CD4-positive, alpha-beta memory T cell (primary cell): Measurements from ENCODE around the gene ING1. TPM values are rescaled to one million over a fixed set of nuclear protein-coding genes. Genes with fewer than 3 reads are reported as not detected.
A peak's percentile ranks its signal among the peaks of the same experiment; 100 is the strongest.
"Not testable (repeated sequence)": the region's sequence is repeated elsewhere in the genome, so short reads cannot be mapped to it uniquely, and the experiment has no call there.

Experiments used
- CTCF ChIA-PET: fragments of 350-600 bp; sonication (Branson Sonifier 250); formaldehyde crosslinking; loops from one replicate; lab custom pipeline; 2021; ENCODE audit warnings: inconsistent platforms; ENCODE audit not compliant: partially characterized antibody; lab: Charles Lee
- POLR2A ChIA-PET: fragments of 350-600 bp; sonication (Branson Sonifier 250); formaldehyde crosslinking; loops from one replicate; lab custom pipeline; 2021; ENCODE audit not compliant: partially characterized antibody; lab: Charles Lee
- DNase-seq, 5 donors: peaks; one replicate each; pipeline versions ENCODE4 v3.0.0 to v3.0.0-alpha.2; 2020 to 2022; ENCODE audit warnings: mixed read lengths in 1 of 5
- H3K27ac ChIP-seq: one replicate; pipeline ENCODE4 v1.7.0; 2013; ENCODE audit warnings: low read depth, low read length
- H3K27me3 ChIP-seq: 2 replicates; pipeline ENCODE4 v1.7.0; 2013; ENCODE audit warnings: mild to moderate bottlenecking, low read length, moderate library complexity; ENCODE audit not compliant: insufficient read depth
- H3K36me3 ChIP-seq: 2 replicates; pipeline ENCODE4 v1.7.0; 2013; ENCODE audit warnings: mild to moderate bottlenecking, low read length, moderate library complexity; ENCODE audit not compliant: insufficient read depth
- H3K4me1 ChIP-seq: 2 replicates; pipeline ENCODE4 v1.7.0; 2013; ENCODE audit warnings: mild to moderate bottlenecking, low read length, moderate library complexity; ENCODE audit not compliant: insufficient read depth
- H3K4me3 ChIP-seq, 2 donors: one replicate each; pipeline ENCODE4 v1.7.0; 2013; ENCODE audit warnings: low read length in 2 of 2, mild to moderate bottlenecking in 1 of 2
- H3K9me3 ChIP-seq, 2 donors: one replicate each; pipeline ENCODE4 v1.7.0; 2013; ENCODE audit warnings: low read length in 2 of 2, control low read depth in 1 of 2; ENCODE audit not compliant: control insufficient read depth in 1 of 2
- H3K27ac Mint-ChIP-seq, 7 donors: one replicate each; pipeline ENCODE4 v1.8.0; 2020 to 2021; ENCODE audit warnings: mixed read lengths in 7 of 7, mild to moderate bottlenecking in 6 of 7, inconsistent platforms in 3 of 7, moderate library complexity in 3 of 7
- H3K27me3 Mint-ChIP-seq, 2 donors: one replicate each; pipeline ENCODE4 v1.8.0; 2020 to 2021; ENCODE audit warnings: mixed read lengths in 2 of 2
- H3K36me3 Mint-ChIP-seq, 2 donors: one replicate each; pipeline ENCODE4 v1.8.0; 2020 to 2021; ENCODE audit warnings: mixed read lengths in 2 of 2, inconsistent platforms in 1 of 2, mild to moderate bottlenecking in 1 of 2
- H3K4me1 Mint-ChIP-seq, 4 donors: one replicate each; pipeline ENCODE4 v1.8.0; 2020 to 2021; ENCODE audit warnings: mixed read lengths in 4 of 4, mild to moderate bottlenecking in 1 of 4
- H3K4me3 Mint-ChIP-seq, 8 donors: one replicate each; pipeline ENCODE4 v1.8.0; 2020 to 2021; ENCODE audit warnings: mixed read lengths in 8 of 8, mild to moderate bottlenecking in 7 of 8, moderate library complexity in 6 of 8, inconsistent platforms in 3 of 8
- H3K9me3 Mint-ChIP-seq, 8 donors: one replicate each; pipeline ENCODE4 v1.8.0; 2020 to 2021; ENCODE audit warnings: mixed read lengths in 8 of 8, mild to moderate bottlenecking in 5 of 8, inconsistent platforms in 3 of 8, moderate library complexity in 1 of 8
- intact Hi-C: fragments of 100-400 bp; cut with micrococcal nuclease; formaldehyde crosslinking; loops from one replicate; pipeline ENCODE4 v1.15.1; 2023
- polyA plus RNA-seq, 2 donors: library from polyadenylated mRNA; unstranded; fragments of 300-500 nt; fragmentation: Illumina TruSeq; gene quantifications; one replicate each; pipeline ENCODE4 v1.2.3, GENCODE V29; 2021
- total RNA-seq, 2 experiments: library from RNA; stranded (reverse); gene quantifications; one replicate each; pipeline ENCODE4 v1.2.3, GENCODE V29; 2021

The ING1 gene
- total and polyA plus RNA-seq, 4 experiments from 2014 or later: 9.1 to 29.4 (median 22.1) TPM

DNA sequence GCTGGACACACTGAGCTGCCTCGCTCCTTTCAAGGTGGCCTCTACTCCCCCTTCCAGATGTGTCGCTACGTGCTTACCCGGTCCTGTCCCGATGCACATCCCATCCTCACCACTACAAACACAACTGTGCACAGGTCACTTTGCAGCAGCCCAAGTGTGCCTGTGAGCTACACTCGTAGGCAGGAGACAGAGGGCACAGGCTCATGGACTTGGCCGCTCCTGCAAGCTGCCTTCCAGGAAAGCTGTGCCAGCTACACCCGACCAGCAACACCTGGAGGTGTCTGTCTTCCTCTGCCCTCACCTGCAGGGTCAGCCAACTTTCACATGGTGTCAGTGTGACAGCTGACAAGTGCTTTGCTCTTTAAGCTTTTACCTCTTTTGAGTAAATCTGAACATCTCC is 23.0 kb upstream of the ING1 start:
- Histone ChIP-seq H3K9me3 (no peaks in the 10 kb centered on the region), H3K4me1 (no peaks in the 10 kb centered on the region), H3K4me3 (no peak overlapping the region), H3K27ac (no peak overlapping the region), H3K36me3 (peaks cover 11% of the 10 kb centered on the region), H3K27me3 (no peaks in the 10 kb centered on the region)
- CTCF ChIA-PET: interaction anchor here (0.7 kb wide), 1 partner anchor 130 kb away, joined by 3 read pairs; no protein-coding TSS in a partner anchor
- peaks cover 0 to 9% (median 6%) of the 10 kb centered on the region in 4 donors for H3K4me1 Mint-ChIP-seq
- POLR2A ChIA-PET: interaction anchor here (1.1 kb wide), 1 partner anchor 25 kb away, joined by 4 read pairs; no protein-coding TSS in a partner anchor
- H3K9me3 Mint-ChIP-seq: no peaks in the 10 kb centered on the region
- DNase-seq: no peak
- intact Hi-C loops: no loop called here
- H3K4me3 Mint-ChIP-seq: no peak overlapping the region
- H3K36me3 Mint-ChIP-seq: peaks cover 16 to 41% of the 10 kb centered on the region in 2 donors
- H3K27ac Mint-ChIP-seq: peak overlapping the region in 3 of 7 donors; percentile 17 to 51 (median 36)
- H3K27me3 Mint-ChIP-seq: no peaks in the 10 kb centered on the region

- H3K4me3 Mint-ChIP-seq, H3K9me3 Mint-ChIP-seq, H3K4me3 ChIP-seq, H3K9me3 ChIP-seq, POLR2A ChIA-PET, CTCF ChIA-PET, H3K27me3 Mint-ChIP-seq, H3K27ac ChIP-seq, intact Hi-C loops, H3K27ac Mint-ChIP-seq, H3K4me1 ChIP-seq, H3K27me3 ChIP-seq, DNase-seq: not testable (repeated sequence)
- Mint-ChIP-seq H3K4me1 (peaks cover 14 to 30% (median 19%) of the 10 kb centered on the region in 4 donors), H3K36me3 (peaks cover 23 to 54% of the 10 kb centered on the region in 2 donors)
- H3K36me3 ChIP-seq: peaks cover 27% of the 10 kb centered on the region
These were observed 17.7 kb upstream of the ING1 start for GRCh38 chr13:110695774-110696173.

- Mint-ChIP-seq H3K27me3 (no peaks in the 10 kb centered on the region), H3K4me3 (no peak overlapping the region), H3K27ac (peak overlapping the region in 3 of 7 donors; percentile 9 to 35 (median 23)), H3K4me1 (peaks cover 15 to 31% (median 20%) of the 10 kb centered on the region in 4 donors), H3K36me3 (peaks cover 24 to 54% of the 10 kb centered on the region in 2 donors), H3K9me3 (no peaks in the 10 kb centered on the region)
- intact Hi-C loops: no loop called here
- Histone ChIP-seq H3K4me3 (no peak overlapping the region), H3K27ac (no peak overlapping the region), H3K9me3 (no peaks in the 10 kb centered on the region), H3K4me1 (no peaks in the 10 kb centered on the region), H3K36me3 (peaks cover 36% of the 10 kb centered on the region), H3K27me3 (no peaks in the 10 kb centered on the region)
- ChIA-PET POLR2A (no interaction called here), CTCF (no interaction called here)
- no peak for DNase-seq
These were observed 16.7 kb upstream of the ING1 start for GRCh38 chr13:110696776-110697175.

- Histone ChIP-seq H3K4me3 (no peak overlapping the region), H3K36me3 (peaks cover 39% of the 10 kb centered on the region), H3K27me3 (no peaks in the 10 kb centered on the region), H3K27ac (no peak overlapping the region), H3K4me1 (peaks cover 10% of the 10 kb centered on the region), H3K9me3 (no peaks in the 10 kb centered on the region)
- ChIA-PET CTCF (interaction anchor here (1.2 kb wide), 1 partner anchor 217 kb away, joined by 3 read pairs; the partner anchor contains the start of gene ANKRD10), POLR2A (no interaction called here)
- Mint-ChIP-seq H3K9me3 (no peaks in the 10 kb centered on the region), H3K27me3 (no peaks in the 10 kb centered on the region), H3K4me1 (peaks cover 20 to 41% (median 28%) of the 10 kb centered on the region in 4 donors), H3K4me3 (no peak overlapping the region), H3K27ac (peak overlapping the region in 2 of 7 donors; percentile 19 to 53), H3K36me3 (peaks cover 24 to 62% of the 10 kb centered on the region in 2 donors)
- intact Hi-C loops: no loop called here
- no peak for DNase-seq
These were observed 15.7 kb upstream of the ING1 start for GRCh38 chr13:110697842-110698241.

GRCh38 chr13:110698689-110699088 is 14.8 kb upstream of the ING1 start:
- Histone ChIP-seq H3K27me3 (no peaks in the 10 kb centered on the region), H3K4me3 (no peak overlapping the region), H3K36me3 (peaks cover 37% of the 10 kb centered on the region), H3K27ac (no peak overlapping the region), H3K4me1 (peaks cover 18% of the 10 kb centered on the region), H3K9me3 (no peaks in the 10 kb centered on the region)
- no peak for DNase-seq
- CTCF ChIA-PET: no interaction called here
- peaks cover 25 to 49% (median 35%) of the 10 kb centered on the region in 4 donors for H3K4me1 Mint-ChIP-seq
- peaks cover 27 to 64% of the 10 kb centered on the region in 2 donors for H3K36me3 Mint-ChIP-seq
- H3K9me3 Mint-ChIP-seq: no peaks in the 10 kb centered on the region
- POLR2A ChIA-PET: no interaction called here
- H3K4me3 Mint-ChIP-seq: no peak overlapping the region
- H3K27me3 Mint-ChIP-seq: no peaks in the 10 kb centered on the region
- H3K27ac Mint-ChIP-seq: no peak overlapping the region
- intact Hi-C loops: no loop called here

GRCh38 chr13:110699148-110700145 is 14.1 kb upstream of the ING1 start:
- intact Hi-C loops: no loop called here
- H3K36me3 ChIP-seq: peaks cover 35% of the 10 kb centered on the region
- peaks cover 27 to 52% (median 39%) of the 10 kb centered on the region in 4 donors for H3K4me1 Mint-ChIP-seq
- H3K27me3 Mint-ChIP-seq: no peaks in the 10 kb centered on the region
- peaks cover 29 to 63% of the 10 kb centered on the region in 2 donors for H3K36me3 Mint-ChIP-seq
- no peaks in the 10 kb centered on the region for H3K9me3 Mint-ChIP-seq
- H3K27ac ChIP-seq: no peak overlapping the region
- no peak for DNase-seq
- H3K27ac Mint-ChIP-seq: no peak overlapping the region
- H3K4me1 ChIP-seq: peaks cover 21% of the 10 kb centered on the region
- H3K4me3 ChIP-seq: no peak overlapping the region
- H3K27me3 ChIP-seq: no peaks in the 10 kb centered on the region
- H3K4me3 Mint-ChIP-seq: peak overlapping the region in 2 of 8 donors; percentile 29 to 64
- ChIA-PET POLR2A (no interaction called here), CTCF (no interaction called here)
- no peaks in the 10 kb centered on the region for H3K9me3 ChIP-seq

DNA sequence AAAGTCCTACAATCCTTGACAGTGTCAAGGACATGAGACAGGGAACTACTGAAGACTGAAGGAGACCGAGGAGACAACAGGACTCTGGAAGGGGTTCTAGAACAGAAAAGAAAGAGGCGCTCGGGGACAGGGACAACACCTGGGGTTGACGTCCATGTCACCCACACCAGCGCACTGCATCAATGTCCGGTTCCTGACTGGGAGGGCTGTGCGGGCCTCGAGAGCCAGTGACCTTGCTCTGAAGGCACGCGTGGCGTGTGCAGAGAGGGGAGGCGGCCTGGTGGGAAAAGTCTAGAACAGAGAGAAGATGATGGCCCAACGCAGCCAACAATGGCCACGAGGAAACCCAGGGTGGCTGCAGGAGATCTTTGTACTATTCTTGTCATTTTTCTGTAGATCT is 13.3 kb upstream of the ING1 start:
- ChIA-PET CTCF (no interaction called here), POLR2A (no interaction called here)
- H3K27ac ChIP-seq: no peak overlapping the region
- H3K27ac Mint-ChIP-seq: peak overlapping the region in 1 of 7 donors; percentile 81
- no peaks in the 10 kb centered on the region for H3K27me3 ChIP-seq
- H3K4me1 Mint-ChIP-seq: peaks cover 32 to 58% (median 43%) of the 10 kb centered on the region in 4 donors
- no peak for DNase-seq
- no peaks in the 10 kb centered on the region for H3K9me3 Mint-ChIP-seq
- intact Hi-C loops: no loop called here
- H3K9me3 ChIP-seq: no peaks in the 10 kb centered on the region
- peaks cover 28% of the 10 kb centered on the region for H3K4me1 ChIP-seq
- peak overlapping the region in 1 of 8 donors; percentile 64 for H3K4me3 Mint-ChIP-seq
- H3K4me3 ChIP-seq: no peak overlapping the region
- H3K27me3 Mint-ChIP-seq: no peaks in the 10 kb centered on the region
- H3K36me3 Mint-ChIP-seq: peaks cover 29 to 63% of the 10 kb centered on the region in 2 donors
- H3K36me3 ChIP-seq: peaks cover 35% of the 10 kb centered on the region
